Prostate gland (tissue), 2 donors: Measurements from ENCODE around the gene RENBP. TPM values are rescaled to one million over a fixed set of nuclear protein-coding genes. Genes with fewer than 3 reads are reported as not detected.

Source experiments
- DNase-seq: peaks from one replicate; pipeline ENCODE4 v3.0.0-alpha.2; 2019; ENCODE audit warnings: low spot score
- H3K27ac ChIP-seq, 2 donors: fragments of 200-600 bp; sonication (generic); 2 replicates each; pipeline ENCODE4 v1.5.1; 2017 to 2019
- H3K27me3 ChIP-seq: fragments of 200-600 bp; sonication (generic); replicated peaks from 2 replicates; pipeline ENCODE4 v1.5.1; 2019; ENCODE audit not compliant: insufficient read depth
- H3K36me3 ChIP-seq, 2 donors: fragments of 200-600 bp; sonication (generic); 1 replicate in 1 of 2; 2 replicates in 1 of 2; pipeline versions ENCODE4 v1.5.1 to v1.8.1; 2017 to 2019
- H3K4me1 ChIP-seq: fragments of 200-600 bp; sonication (generic); replicated peaks from 2 replicates; pipeline ENCODE4 v1.5.1; 2019
- H3K4me3 ChIP-seq, 2 donors: fragments of 200-600 bp; sonication (generic); 2 replicates each; pipeline ENCODE4 v1.5.1; 2017 to 2019
- H3K9me3 ChIP-seq: fragments of 200-600 bp; sonication (generic); 2 replicates; pipeline ENCODE4 v1.5.1; 2017
- CTCF ChIP-seq, 4 experiments: fragments of 200-600 bp in 2 of 4; fragments of 450-650 bp in 2 of 4; sonication (generic) in 2 of 4; IDR thresholded peaks; 1 replicate in 3 of 4; 2 replicates in 1 of 4; pipeline ENCODE4 v1.5.1; 2016 to 2019; ENCODE audit warnings: antibody characterized with exemption in 4 of 4, mild to moderate bottlenecking in 2 of 4, moderate library complexity in 2 of 4
- POLR2A ChIP-seq: fragments of 450-650 bp; IDR thresholded peaks from one replicate; pipeline ENCODE4 v1.6.1; 2016; ENCODE audit warnings: antibody characterized with exemption, mild to moderate bottlenecking
- POLR2AphosphoS5 ChIP-seq: sonication (generic); formaldehyde crosslinking; IDR thresholded peaks from one replicate; pipeline ENCODE4 v1.6.1; 2017; ENCODE audit warnings: antibody characterized with exemption
- WGBS: methylation state at CpG from one replicate; pipeline ENCODE4 v1.1.5; 2018; 5-methylcytosine and 5-hydroxymethylcytosine counted together
- intact Hi-C: fragments of 100-400 bp; cut with DNase I; formaldehyde crosslinking; loops from one replicate; pipeline ENCODE4 v1.14.2; 2022
- total RNA-seq, 2 donors: library from RNA; depleted of rRNA; stranded (reverse); fragments of >200 nt; gene quantifications; one replicate each; pipeline ENCODE4 v1.1.0, GENCODE V29; 2016

Gene RENBP
- total RNA-seq, 2 donors from 2014 or later, result 2.4 to 4.4 TPM

GRCh38 chrX:153908219-153908860, 36.1 kb downstream of the RENBP start:
- Histone ChIP-seq H3K27me3 (no peaks in the 10 kb centered on the region), H3K4me3 (no peak overlapping the region), H3K36me3 (no peaks in the 10 kb centered on the region), H3K4me1 (no peaks in the 10 kb centered on the region), H3K9me3 (no peaks in the 10 kb centered on the region), H3K27ac (no peak overlapping the region)
- intact Hi-C loops, result no loop called here
- no peak for DNase-seq
- WGBS, result 89% methylated on average over 22 of the region's 23 CpGs
- no peak for TF ChIP-seq POLR2AphosphoS5
- no peak for TF ChIP-seq CTCF (IDR thresholded peaks at IDR 0.05)
- TF ChIP-seq POLR2A, result no peak

- H3K27me3 ChIP-seq, result no peaks in the 10 kb centered on the region
- intact Hi-C loops, result no loop called here
- no peak overlapping the region for H3K4me3 ChIP-seq
- H3K36me3 ChIP-seq, result no peaks in the 10 kb centered on the region
- TF ChIP-seq CTCF (IDR thresholded peaks at IDR 0.05) (no peak), POLR2A (no peak), POLR2AphosphoS5 (no peak)
- 83% methylated on average over 10 of the region's 12 CpGs for WGBS
- no peak for DNase-seq
- H3K27ac ChIP-seq, result no peak overlapping the region
- H3K9me3 ChIP-seq, result no peaks in the 10 kb centered on the region
- H3K4me1 ChIP-seq, result no peaks in the 10 kb centered on the region
Measured at GRCh38 chrX:153907456-153907855, 37.0 kb downstream of the RENBP start.

- no peaks in the 10 kb centered on the region for H3K4me1 ChIP-seq
- DNase-seq, result no peak
- H3K4me3 ChIP-seq, result no peak overlapping the region
- no peaks in the 10 kb centered on the region for H3K36me3 ChIP-seq
- H3K27me3 ChIP-seq, result no peaks in the 10 kb centered on the region
- TF ChIP-seq POLR2A (no peak), CTCF (IDR thresholded peaks at IDR 0.05) (no peak), POLR2AphosphoS5 (no peak)
- H3K27ac ChIP-seq, result no peak overlapping the region
- H3K9me3 ChIP-seq, result no peaks in the 10 kb centered on the region
- 78% methylated on average over 13 of the region's 27 CpGs for WGBS
- intact Hi-C loops, result no loop called here
Measured at GRCh38 chrX:153906126-153906917, 38.1 kb downstream of the RENBP start.

GRCh38 chrX:153905481-153906095, 38.9 kb downstream of the RENBP start:
- Histone ChIP-seq H3K36me3 (no peaks in the 10 kb centered on the region), H3K9me3 (no peaks in the 10 kb centered on the region), H3K4me3 (no peak overlapping the region), H3K4me1 (no peaks in the 10 kb centered on the region), H3K27ac (no peak overlapping the region), H3K27me3 (no peaks in the 10 kb centered on the region)
- no peak for DNase-seq
- intact Hi-C loops, result no loop called here
- no CpG with 5 or more reads among the region's 32 CpGs for WGBS
- TF ChIP-seq POLR2A, result no peak
- no peak for TF ChIP-seq CTCF (IDR thresholded peaks at IDR 0.05)
- TF ChIP-seq POLR2AphosphoS5, result no peak
